GM18951 (cell line): ENCODE measurements around the gene STAU1.

Experiments used
- POLR2A ChIP-seq: IDR thresholded peaks from 4 replicates; pipeline ENCODE4 v1.6.1; 2011; ENCODE audit warnings: mild to moderate bottlenecking; ENCODE audit not compliant: insufficient read length, insufficient read depth; ENCODE audit errors: extremely low read depth
- in situ Hi-C: fragments of 300-500 bp; cut with MboI; formaldehyde crosslinking; loops from one replicate; pipeline ENCODE4 v1.12.0; 2022; ENCODE audit warnings: low sequenced_read_pairs, mixed read lengths, inconsistent platforms; ENCODE audit not compliant: unreplicated experiment

Gene STAU1

DNA sequence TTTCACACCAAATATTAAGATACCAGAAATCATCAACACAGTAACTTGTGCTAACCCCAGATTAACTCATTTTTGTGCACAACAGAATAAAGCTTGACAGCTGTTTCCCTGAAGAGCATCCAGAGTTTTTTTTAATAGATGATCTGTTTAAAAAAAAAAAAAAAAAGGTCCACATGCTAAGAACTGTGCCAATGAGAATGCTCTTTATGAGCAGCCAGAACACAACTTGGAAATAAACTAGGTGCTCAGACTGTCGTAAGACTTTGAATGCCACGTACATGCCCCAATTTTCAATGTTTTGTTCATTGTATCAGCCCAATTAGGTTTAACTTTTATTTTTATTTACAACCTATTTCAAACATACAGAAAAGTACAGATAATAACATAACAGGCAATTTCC is 47.3 kb downstream of the STAU1 start:
- TF ChIP-seq POLR2A: no peak
- in situ Hi-C loops: no loop called here

DNA sequence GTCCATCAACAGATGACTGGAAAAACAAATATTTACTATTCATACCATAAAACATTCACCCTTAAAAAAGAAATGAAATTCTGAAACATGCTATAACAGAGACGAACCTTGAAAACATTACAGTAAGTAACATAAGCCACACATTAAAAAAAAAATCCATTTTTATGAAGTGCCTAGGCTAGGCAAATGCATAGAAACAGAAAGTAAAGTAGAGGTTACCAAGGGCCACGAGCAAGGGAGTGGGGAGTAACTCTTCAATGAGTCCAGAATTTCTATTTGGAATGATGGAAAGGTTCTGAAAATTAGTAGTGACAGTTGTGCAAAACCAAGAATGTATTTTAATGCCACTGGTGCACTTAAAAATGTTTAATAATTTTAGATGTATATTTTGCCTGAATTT is 47.7 kb downstream of the STAU1 start:
- in situ Hi-C loops: no loop called here
- no peak for TF ChIP-seq POLR2A

DNA sequence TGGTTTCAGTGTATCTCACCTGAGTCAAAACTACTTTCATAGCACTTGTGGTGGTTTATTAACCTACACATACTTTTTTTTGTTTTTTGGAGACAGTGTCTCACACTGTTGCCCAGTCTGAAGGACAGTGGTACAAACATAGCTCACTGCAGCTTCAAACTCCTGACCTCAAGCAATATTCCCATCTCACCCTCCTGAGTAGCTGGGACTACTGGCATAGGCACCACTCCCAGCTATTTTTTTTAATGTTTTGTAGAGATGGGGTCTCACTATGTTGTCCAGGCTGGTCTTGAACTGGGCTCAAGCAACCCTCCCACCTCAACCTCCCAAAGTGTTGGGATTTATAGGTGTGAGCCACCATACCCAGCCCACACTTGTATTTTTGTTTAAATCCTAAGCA is 49.7 kb downstream of the STAU1 start:
- TF ChIP-seq POLR2A: no peak
- in situ Hi-C loops: no loop called here

DNA sequence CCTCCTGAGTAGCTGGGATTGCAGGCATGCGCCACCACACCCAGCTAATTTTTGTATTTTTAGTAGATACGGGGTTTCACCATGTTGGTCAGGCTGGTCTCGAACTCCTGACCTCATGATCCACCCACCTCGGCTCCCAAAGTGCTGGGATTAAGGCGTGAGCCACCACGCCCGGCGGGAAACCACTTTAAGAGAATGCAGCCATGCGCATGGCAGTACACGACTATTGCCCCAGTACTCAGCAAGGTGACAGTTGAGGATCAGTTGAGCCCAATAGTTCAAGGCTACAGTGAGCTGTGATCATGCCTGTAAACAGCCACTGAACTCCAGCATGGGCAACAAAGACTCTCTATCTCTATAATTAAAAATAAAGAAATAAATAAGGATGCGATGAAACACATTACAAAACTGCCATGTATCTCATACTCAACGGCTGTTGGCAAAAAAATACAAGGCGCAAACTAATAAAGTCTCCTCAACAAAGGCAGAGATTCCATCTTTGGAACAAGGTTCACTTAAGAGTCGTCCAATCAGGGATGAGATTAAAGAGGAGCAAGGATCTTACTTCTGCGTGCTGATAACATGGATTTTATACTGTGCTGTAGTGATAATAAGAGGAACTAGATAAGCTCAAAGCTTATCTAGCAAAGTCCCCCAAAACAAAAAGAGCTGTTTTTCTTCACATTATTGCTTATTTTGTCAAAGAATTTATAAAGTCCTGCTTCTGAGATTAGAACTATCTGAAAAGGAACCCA is 51.1 kb downstream of the STAU1 start:
- in situ Hi-C loops: no loop called here
- TF ChIP-seq POLR2A: no peak

DNA sequence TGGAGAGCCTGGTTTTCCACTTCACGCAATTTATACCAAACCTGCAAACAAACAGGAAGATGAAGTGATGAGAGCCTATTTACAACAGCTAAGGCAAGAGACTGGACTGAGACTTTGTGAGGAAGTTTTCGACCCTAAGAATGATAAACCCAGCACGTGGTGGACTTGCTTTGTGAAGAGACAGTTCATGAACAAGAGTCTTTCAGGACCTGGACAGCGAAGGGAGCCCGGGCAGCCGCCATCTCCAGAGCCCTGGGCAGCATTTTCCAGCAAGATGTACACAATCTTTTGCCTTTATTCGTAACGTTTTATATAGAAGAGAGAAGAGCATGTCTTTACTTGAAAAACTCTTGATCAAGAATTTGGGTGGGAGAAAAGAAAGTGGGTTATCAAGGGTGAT is 53.3 kb downstream of the STAU1 start:
- in situ Hi-C loops: loop anchor here (5.0 kb wide), 1 partner anchor 73 kb away; no protein-coding TSS in a partner anchor

DNA sequence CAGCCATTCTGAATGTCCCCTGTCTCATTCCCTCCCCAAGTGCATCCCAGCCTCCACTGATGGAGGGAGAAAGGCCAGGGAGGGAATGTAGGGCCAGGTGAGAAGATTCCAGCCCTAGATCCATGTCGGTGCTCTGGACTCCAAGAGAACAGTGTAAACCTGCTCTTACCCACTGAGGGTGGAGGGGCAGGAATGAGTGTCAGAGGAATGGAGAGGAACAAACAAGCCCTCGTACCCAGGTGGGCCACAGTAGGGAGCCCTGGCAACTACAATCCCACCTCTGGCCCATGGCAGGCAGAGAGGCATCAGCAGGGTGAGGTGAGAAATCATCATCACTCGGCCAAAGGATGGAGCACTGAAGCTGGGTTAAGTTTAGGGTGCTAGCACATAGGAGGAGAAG is 54.6 kb downstream of the STAU1 start:
- in situ Hi-C loops: loop anchor here (5.0 kb wide), 1 partner anchor 74 kb away; no protein-coding TSS in a partner anchor
- no peak for TF ChIP-seq POLR2A

DNA sequence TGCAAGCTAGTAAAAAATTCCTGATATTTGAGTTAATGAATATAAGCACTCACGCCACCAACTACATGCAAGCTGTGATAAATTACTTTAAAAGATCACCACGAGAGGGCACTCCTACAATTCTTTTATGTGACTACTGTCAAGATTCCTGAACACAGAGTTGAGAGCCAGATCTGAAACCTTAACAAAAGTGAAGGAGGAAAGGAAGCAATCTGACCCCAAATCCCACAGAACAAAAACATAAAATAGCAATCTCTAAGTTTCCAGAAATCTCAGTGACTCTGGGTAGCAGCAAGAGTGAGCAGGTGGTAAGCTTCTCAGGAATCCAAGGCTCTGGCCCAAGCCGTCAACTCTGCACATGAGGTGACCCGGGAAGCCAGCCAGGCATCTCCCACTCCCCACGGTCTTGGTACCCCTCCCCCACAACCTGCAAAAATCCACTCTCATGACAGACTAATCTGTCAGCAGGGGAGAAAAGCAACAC is 55.1 kb downstream of the STAU1 start:
- in situ Hi-C loops: loop anchor here (5.0 kb wide), 1 partner anchor 74 kb away; no protein-coding TSS in a partner anchor
- no peak for TF ChIP-seq POLR2A

DNA sequence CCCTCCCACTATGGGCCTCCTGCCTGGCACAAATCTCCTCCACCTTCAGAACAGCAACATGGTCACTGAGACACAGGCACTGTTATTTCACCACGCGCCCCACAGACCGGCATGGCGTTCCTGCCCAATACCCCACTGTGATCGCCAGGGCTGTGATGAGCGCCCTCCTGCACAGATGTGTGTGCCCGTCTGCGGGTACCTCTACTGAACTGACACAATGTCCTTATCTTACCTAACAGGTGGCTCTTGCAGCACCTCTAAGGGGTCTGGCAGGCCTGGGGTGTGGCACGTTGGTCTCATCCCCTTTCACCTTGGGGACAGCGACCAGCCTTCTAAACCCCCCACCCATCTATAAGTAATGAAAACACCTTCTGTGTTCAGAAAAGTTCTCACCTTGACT is 64.2 kb downstream of the STAU1 start:
- in situ Hi-C loops: no loop called here
- TF ChIP-seq POLR2A: no peak

DNA sequence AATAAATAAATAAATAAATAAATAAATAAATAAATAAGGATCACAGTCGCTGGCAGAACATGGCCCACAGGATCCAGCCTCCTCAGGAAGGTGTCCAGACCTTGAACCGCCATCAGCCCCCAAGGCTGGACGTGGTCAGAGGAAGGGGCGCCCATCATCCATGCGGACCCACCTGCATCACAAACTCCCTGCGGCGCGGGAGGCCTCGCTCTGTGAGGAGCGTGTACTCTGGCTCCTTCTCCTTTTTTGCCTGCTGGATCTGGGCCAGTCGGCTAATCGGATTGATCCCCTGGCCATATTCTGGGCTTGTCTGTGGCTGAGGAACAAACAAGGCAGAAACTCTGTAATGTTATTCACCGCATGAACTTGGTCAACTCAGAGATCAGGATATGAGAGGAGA is 65.2 kb downstream of the STAU1 start:
- no peak for TF ChIP-seq POLR2A
- in situ Hi-C loops: no loop called here

DNA sequence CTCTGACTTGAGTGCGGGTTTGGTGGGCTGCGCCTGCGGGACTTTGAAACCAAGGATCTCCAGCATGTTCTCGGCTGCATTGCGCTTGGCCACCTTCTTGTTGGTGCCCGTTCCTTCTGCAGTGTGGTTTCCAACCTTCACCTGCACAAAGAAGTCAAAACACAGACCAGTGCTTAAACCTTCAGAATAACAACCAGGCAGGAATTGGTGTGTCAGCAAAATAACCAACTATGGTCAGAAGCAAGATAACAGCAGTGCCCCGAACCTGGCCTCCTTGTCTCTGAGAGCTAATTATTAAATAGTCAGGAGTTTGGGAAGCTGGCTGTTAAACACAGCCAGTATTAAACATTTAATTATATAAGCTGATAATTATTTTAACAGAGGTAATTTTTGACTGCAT is 68.1 kb downstream of the STAU1 start:
- no peak for TF ChIP-seq POLR2A
- in situ Hi-C loops: no loop called here

DNA sequence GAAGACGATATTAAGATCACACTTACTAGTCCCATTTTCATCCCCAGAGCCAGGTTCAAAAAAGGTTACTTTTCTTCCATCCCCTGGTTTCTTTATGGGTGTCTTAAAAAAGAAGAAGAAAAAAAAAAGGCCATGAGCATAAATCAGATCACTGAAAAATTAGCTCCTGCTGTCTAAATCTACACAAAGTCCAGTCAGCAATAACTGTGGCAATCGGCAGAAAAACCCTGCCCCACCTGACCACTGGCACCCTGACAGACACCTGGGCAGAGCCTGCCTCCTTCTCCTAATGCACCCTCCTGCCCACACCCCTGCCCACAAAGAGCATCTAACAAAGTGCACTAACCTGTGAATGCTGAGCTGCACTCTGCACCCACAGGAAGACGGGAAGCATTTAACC is 69.8 kb downstream of the STAU1 start:
- no peak for TF ChIP-seq POLR2A

DNA sequence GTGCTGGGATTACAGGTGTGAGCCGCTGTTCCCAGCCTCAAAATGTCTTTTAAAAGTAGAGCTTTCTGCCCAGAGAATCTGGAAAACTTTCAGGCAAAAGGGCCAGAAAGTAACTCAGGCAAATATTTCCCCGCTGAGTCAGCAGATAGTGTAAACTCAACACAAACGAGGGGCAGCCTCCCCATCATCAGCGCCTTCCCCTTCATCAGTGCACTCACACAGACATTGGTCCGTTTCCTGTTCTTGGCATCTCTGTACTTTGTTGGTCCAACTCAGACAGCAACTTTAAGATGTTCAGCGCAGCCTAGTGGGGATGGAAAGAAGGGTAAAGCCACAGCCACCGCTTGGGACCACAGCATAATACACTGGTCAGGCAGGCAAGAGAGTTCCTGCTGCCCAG is 72.6 kb downstream of the STAU1 start:
- TF ChIP-seq POLR2A: no peak
- in situ Hi-C loops: no loop called here

More for the DNA sequence above, 69.8 kb downstream of the STAU1 start:
- in situ Hi-C loops: no loop called here

DNA sequence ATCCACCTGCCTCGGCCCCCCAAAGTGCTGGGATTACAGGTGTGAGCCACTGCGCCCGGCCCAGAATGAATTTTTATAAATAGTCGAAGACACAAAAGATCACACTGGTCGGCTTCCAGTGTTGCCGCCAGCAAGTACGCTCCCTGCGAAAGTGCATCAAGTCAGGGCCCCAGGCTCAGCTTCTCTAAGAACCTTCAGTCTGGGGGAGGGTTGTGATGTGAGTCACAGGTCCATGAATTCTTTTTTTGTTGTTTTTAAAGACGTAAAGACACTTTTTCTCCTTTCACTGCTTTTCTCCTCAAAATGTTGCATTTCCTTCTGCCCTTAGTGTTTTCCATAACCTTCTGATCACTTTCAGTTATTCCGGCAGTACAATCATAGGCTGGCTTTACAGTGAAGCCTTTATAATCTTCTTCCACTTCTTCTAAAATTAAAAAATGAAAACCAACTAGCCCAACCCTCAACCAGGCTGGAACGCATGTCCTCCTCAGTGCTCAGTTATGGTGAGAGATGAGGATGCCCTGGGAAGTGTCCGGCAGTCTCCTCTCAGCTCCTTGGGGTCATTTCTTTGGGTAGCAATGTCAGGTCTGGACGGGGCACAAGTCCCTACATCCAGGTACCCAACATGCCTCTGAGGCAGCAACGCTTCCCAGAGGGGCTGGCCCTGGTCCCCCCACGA is 75.4 kb downstream of the STAU1 start:
- in situ Hi-C loops: no loop called here
- TF ChIP-seq POLR2A: no peak
